Endothelial cell of umbilical vein (primary cell): Measurements from ENCODE around the gene ESRRA.

Source experiments
- MYC ChIP-seq: IDR thresholded peaks from one replicate; pipeline ENCODE4 v1.6.1; 2011; ENCODE audit warnings: mild to moderate bottlenecking, low read depth, low read length
- POLR2A ChIP-seq: IDR thresholded peaks from 2 replicates; pipeline ENCODE4 v1.6.1; 2012; ENCODE audit warnings: low read depth, mild to moderate bottlenecking, control low read depth, low read length
- POLR2AphosphoS5 ChIP-seq: IDR thresholded peaks from 2 replicates; pipeline ENCODE4 v1.6.1; 2012; ENCODE audit warnings: low read depth, mild to moderate bottlenecking, control low read depth, low read length, moderate library complexity; ENCODE audit not compliant: insufficient read depth
- TF ChIP-seq, protein P1 (sequence below), 2 donors: IDR thresholded peaks; 1 replicate in 1 of 2; 2 replicates in 1 of 2; pipeline ENCODE4 v1.5.1; 2011; ENCODE audit warnings: low read length in 2 of 2, mild to moderate bottlenecking in 2 of 2, moderate library complexity in 2 of 2, control low read depth in 1 of 2, inconsistent platforms in 1 of 2, low read depth in 1 of 2; ENCODE audit not compliant: insufficient read depth in 1 of 2; ENCODE audit errors: extremely low read depth in 1 of 2

DNA sequence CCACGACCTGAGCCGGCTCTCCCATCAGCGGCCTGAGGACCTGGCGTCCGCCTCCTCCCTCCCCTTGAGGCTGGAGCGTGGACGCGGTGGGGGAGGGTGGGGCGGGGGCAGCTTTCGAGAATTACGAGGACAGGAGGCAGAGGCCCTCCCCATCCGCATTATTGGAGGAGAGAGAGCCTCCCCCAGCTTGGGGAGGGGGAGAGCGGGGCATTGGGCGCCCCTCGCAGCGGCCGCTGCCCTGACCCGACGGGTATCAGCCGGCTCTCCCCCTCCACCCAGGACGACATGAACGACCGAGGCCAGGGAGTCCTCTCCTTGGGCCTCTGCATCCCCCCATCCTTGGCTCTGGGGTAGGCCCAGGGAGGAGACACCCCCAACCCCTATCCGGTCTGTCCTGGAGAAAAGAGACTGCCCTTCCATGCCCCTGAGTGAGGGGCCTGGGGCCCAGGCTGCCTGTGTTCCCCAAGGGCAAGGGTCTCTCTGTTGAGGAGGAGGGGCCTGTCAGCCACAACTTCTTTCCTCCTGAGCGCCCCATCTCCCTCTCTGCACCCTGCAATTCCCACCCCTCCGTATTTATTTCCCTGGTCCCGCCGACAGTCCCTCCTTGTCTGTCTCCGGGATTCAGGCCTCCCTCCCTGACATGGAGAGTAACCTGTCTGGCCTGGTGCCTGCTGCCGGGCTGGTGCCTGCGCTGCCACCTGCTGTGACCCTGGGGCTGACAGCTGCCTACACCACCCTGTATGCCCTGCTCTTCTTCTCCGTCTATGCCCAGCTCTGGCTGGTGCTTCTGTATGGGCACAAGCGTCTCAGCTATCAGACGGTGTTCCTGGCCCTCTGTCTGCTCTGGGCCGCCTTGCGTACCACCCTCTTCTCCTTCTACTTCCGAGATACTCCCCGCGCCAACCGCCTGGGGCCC lies 19.2 kb upstream of the ESRRA start:
- TF ChIP-seq POLR2AphosphoS5, result no peak
- TF ChIP-seq, protein P1, sequence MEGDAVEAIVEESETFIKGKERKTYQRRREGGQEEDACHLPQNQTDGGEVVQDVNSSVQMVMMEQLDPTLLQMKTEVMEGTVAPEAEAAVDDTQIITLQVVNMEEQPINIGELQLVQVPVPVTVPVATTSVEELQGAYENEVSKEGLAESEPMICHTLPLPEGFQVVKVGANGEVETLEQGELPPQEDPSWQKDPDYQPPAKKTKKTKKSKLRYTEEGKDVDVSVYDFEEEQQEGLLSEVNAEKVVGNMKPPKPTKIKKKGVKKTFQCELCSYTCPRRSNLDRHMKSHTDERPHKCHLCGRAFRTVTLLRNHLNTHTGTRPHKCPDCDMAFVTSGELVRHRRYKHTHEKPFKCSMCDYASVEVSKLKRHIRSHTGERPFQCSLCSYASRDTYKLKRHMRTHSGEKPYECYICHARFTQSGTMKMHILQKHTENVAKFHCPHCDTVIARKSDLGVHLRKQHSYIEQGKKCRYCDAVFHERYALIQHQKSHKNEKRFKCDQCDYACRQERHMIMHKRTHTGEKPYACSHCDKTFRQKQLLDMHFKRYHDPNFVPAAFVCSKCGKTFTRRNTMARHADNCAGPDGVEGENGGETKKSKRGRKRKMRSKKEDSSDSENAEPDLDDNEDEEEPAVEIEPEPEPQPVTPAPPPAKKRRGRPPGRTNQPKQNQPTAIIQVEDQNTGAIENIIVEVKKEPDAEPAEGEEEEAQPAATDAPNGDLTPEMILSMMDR (IDR thresholded peaks at IDR 0.05; ENCODE audit: extremely low read depth in 1 of 2, insufficient read depth in 1 of 2, low read depth in 1 of 2, low read length in 2 of 2), result no peak
- no peak for TF ChIP-seq MYC
- TF ChIP-seq POLR2A, result peak; percentile 10
